Mesendoderm (in vitro differentiated cells): ENCODE measurements around the gene SRRD.

Experiments
- DNase-seq: peaks from one replicate; pipeline ENCODE4 v3.0.0; 2013
- H2AK5ac ChIP-seq: 2 replicates; pipeline ENCODE4 v1.6.1; 2013; ENCODE audit warnings: low read length, inconsistent platforms
- H2BK120ac ChIP-seq: 2 replicates; pipeline ENCODE4 v1.6.1; 2013; ENCODE audit warnings: low read depth, mild to moderate bottlenecking, low read length, moderate library complexity, mixed read lengths
- H2BK15ac ChIP-seq: replicated peaks from 2 replicates; pipeline ENCODE4 v1.6.1; 2013; ENCODE audit warnings: low read depth, mild to moderate bottlenecking, moderate library complexity
- H2BK5ac ChIP-seq: 2 replicates; pipeline ENCODE4 v1.6.1; 2013; ENCODE audit warnings: low read length, inconsistent platforms
- H3K18ac ChIP-seq: 2 replicates; pipeline ENCODE4 v1.6.1; 2013; ENCODE audit warnings: mild to moderate bottlenecking, low read length, mixed read lengths
- H3K23ac ChIP-seq: one replicate; pipeline ENCODE4 v1.6.1; 2013; ENCODE audit warnings: low read length
- H3K27ac ChIP-seq: 2 replicates; pipeline ENCODE4 v1.5.1; 2013; ENCODE audit warnings: low read depth, mild to moderate bottlenecking, inconsistent platforms, low read length, moderate library complexity
- H3K27me3 ChIP-seq: 2 replicates; pipeline ENCODE4 v1.6.1; 2013; ENCODE audit warnings: low read length, control low read depth, mild to moderate bottlenecking, inconsistent platforms; ENCODE audit not compliant: insufficient read depth, poor library complexity
- H3K36me3 ChIP-seq: 2 replicates; pipeline ENCODE4 v1.6.1; 2013; ENCODE audit warnings: low read length, inconsistent platforms; ENCODE audit not compliant: control insufficient read depth, insufficient read depth
- H3K4ac ChIP-seq: one replicate; pipeline ENCODE4 v1.6.1; 2013; ENCODE audit warnings: low read depth, mild to moderate bottlenecking, low read length, moderate library complexity
- H3K4me1 ChIP-seq: 2 replicates; pipeline ENCODE4 v1.6.1; 2013; ENCODE audit warnings: low read depth, low read length, inconsistent platforms; ENCODE audit not compliant: control insufficient read depth
- H3K4me2 ChIP-seq: 2 replicates; pipeline ENCODE4 v1.6.1; 2013; ENCODE audit warnings: low read length
- H3K4me3 ChIP-seq: 2 replicates; pipeline ENCODE4 v1.5.1; 2013; ENCODE audit warnings: mild to moderate bottlenecking, low read length
- H3K56ac ChIP-seq: one replicate; pipeline ENCODE4 v1.6.1; 2013; ENCODE audit warnings: low read length
- H3K79me1 ChIP-seq: 2 replicates; pipeline ENCODE4 v1.6.1; 2013; ENCODE audit warnings: low read length, inconsistent platforms
- H3K79me2 ChIP-seq: 2 replicates; pipeline ENCODE4 v1.6.1; 2013; ENCODE audit warnings: mild to moderate bottlenecking, low read length; ENCODE audit not compliant: control insufficient read depth, insufficient read depth
- H3K9ac ChIP-seq: 2 replicates; pipeline ENCODE4 v1.6.1; 2013; ENCODE audit warnings: low read length, inconsistent platforms
- H4K5ac ChIP-seq: one replicate; pipeline ENCODE4 v1.6.1; 2013; ENCODE audit warnings: low read length
- H4K8ac ChIP-seq: one replicate; pipeline ENCODE4 v1.6.1; 2013; ENCODE audit warnings: low read depth, mild to moderate bottlenecking, control low read depth, low read length, moderate library complexity
- WGBS: extraction: QIAGEN DNeasy Blood & Tissue Kit; methylation state at CpG from one replicate; pipeline ENCODE4 v1.1.7; 2013; ENCODE audit warnings: low lambda C conversion rate, missing lambda C conversion rate; ENCODE audit not compliant: insufficient coverage; ENCODE audit errors: extremely low coverage; 5-methylcytosine and 5-hydroxymethylcytosine counted together

Gene SRRD

GRCh38 chr22:26536056-26536761 lies 52.5 kb downstream of the SRRD start:
- no peak overlapping the region for H3K27ac ChIP-seq
- no peak overlapping the region for H3K56ac ChIP-seq
- H2BK120ac ChIP-seq: no peak overlapping the region
- no peak overlapping the region for H3K4me3 ChIP-seq
- H4K5ac ChIP-seq: no peak overlapping the region
- H3K9ac ChIP-seq: no peak overlapping the region
- no CpG with 5 or more reads among the region's 12 CpGs for WGBS
- no peak overlapping the region for H2BK15ac ChIP-seq
- H3K36me3 ChIP-seq: peaks cover 18% of the 10 kb centered on the region
- H3K79me1 ChIP-seq: peaks cover 17% of the 10 kb centered on the region
- no peak overlapping the region for H3K4ac ChIP-seq
- H3K79me2 ChIP-seq: no peaks in the 10 kb centered on the region
- no peak overlapping the region for H4K8ac ChIP-seq
- no peak overlapping the region for H3K23ac ChIP-seq
- H3K4me2 ChIP-seq: no peak overlapping the region
- no peak for DNase-seq
- H2BK5ac ChIP-seq: no peak overlapping the region
- no peak overlapping the region for H2AK5ac ChIP-seq
- no peak overlapping the region for H3K18ac ChIP-seq
- H3K4me1 ChIP-seq: no peaks in the 10 kb centered on the region
- H3K27me3 ChIP-seq: no peaks in the 10 kb centered on the region

DNA sequence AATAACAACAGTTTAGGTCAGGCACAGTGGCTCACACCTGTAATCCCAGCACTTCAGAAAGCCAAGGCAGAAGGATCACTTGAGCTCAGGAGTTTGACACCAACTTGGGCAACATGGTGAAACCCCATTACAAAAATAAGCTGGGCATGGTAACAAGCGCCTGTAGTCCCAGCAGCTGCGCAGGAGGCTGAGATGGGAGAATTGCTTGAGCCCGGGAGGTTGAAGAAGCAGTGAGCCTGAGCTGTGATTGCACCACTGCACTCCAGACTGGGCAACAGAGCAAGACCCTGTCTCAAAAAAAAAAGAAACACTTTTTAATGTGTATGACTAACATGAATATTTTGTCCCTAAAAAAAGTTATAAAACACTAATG lies 53.1 kb downstream of the SRRD start:
- Histone ChIP-seq H3K79me2 (peaks cover 3% of the 10 kb centered on the region), H3K4ac (no peak overlapping the region), H3K4me2 (no peak overlapping the region), H4K8ac (no peak overlapping the region), H3K79me1 (peaks cover 17% of the 10 kb centered on the region), H2BK120ac (no peak overlapping the region), H2BK15ac (no peak overlapping the region), H3K9ac (no peak overlapping the region), H3K56ac (no peak overlapping the region), H3K27ac (no peak overlapping the region), H4K5ac (no peak overlapping the region), H3K4me1 (no peaks in the 10 kb centered on the region), H3K23ac (no peak overlapping the region), H3K36me3 (peaks cover 14% of the 10 kb centered on the region), H2BK5ac (no peak overlapping the region), H2AK5ac (no peak overlapping the region), H3K18ac (no peak overlapping the region), H3K4me3 (no peak overlapping the region), H3K27me3 (no peaks in the 10 kb centered on the region)
- no CpG with 5 or more reads among the region's 3 CpGs for WGBS
- no peak for DNase-seq

- WGBS: no CpG with 5 or more reads among the region's 2 CpGs
- no peaks in the 10 kb centered on the region for H3K4me1 ChIP-seq
- no peak overlapping the region for H4K5ac ChIP-seq
- no peak overlapping the region for H3K9ac ChIP-seq
- H3K36me3 ChIP-seq: peaks cover 18% of the 10 kb centered on the region
- no peak overlapping the region for H2AK5ac ChIP-seq
- H3K27ac ChIP-seq: no peak overlapping the region
- DNase-seq: no peak
- H2BK15ac ChIP-seq: no peak overlapping the region
- no peak overlapping the region for H3K4ac ChIP-seq
- H3K79me2 ChIP-seq: peaks cover 21% of the 10 kb centered on the region
- H2BK120ac ChIP-seq: no peak overlapping the region
- no peak overlapping the region for H4K8ac ChIP-seq
- no peak overlapping the region for H3K18ac ChIP-seq
- no peaks in the 10 kb centered on the region for H3K27me3 ChIP-seq
- H3K4me3 ChIP-seq: no peak overlapping the region
- H3K23ac ChIP-seq: no peak overlapping the region
- H2BK5ac ChIP-seq: no peak overlapping the region
- H3K4me2 ChIP-seq: no peak overlapping the region
- H3K56ac ChIP-seq: no peak overlapping the region
- H3K79me1 ChIP-seq: peaks cover 28% of the 10 kb centered on the region
These were observed 56.4 kb downstream of the SRRD start for GRCh38 chr22:26540119-26540518.

DNA sequence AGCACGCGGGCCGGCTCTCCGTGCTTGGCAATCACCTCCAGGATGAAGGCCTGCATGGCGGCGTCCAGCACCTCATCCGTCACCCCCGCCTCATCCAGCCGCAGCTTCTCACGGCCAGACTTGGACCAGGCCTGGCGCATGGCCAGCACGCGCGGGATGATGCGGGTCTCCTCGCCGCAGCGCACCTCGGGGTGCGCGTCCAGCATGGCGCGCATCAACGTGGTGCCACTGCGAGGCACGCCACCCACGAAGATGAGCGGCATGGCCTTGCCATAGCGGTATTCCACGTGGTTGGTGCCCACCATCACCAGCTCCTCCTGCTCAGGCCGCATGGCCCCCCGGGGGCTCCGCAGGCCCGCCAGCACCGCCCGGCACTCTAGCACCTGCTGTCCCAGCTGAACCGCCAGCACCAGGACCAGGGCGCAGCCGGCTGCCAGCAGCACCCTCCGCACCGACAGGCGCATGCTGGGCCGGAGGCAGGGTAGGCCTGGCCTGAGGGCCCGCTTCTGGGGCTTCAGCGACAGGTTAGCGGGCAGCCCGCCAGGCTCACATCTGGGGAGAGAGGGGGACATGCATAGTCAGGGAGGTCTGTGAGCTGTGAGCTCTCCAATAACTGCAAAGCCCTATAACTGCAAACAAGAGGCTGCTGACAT lies 57.6 kb downstream of the SRRD start:
- Histone ChIP-seq H2BK120ac (no peak overlapping the region), H2BK15ac (no peak overlapping the region), H2AK5ac (no peak overlapping the region), H3K36me3 (peaks cover 17% of the 10 kb centered on the region), H3K79me2 (peaks cover 30% of the 10 kb centered on the region), H3K4me1 (no peaks in the 10 kb centered on the region), H3K79me1 (peaks cover 30% of the 10 kb centered on the region), H3K27me3 (no peaks in the 10 kb centered on the region), H3K23ac (no peak overlapping the region), H4K5ac (no peak overlapping the region), H3K56ac (no peak overlapping the region), H3K9ac (no peak overlapping the region), H4K8ac (no peak overlapping the region), H3K4me3 (no peak overlapping the region), H2BK5ac (no peak overlapping the region), H3K18ac (no peak overlapping the region), H3K27ac (no peak overlapping the region), H3K4ac (no peak overlapping the region), H3K4me2 (no peak overlapping the region)
- WGBS: no CpG with 5 or more reads among the region's 47 CpGs
- no peak for DNase-seq

DNA sequence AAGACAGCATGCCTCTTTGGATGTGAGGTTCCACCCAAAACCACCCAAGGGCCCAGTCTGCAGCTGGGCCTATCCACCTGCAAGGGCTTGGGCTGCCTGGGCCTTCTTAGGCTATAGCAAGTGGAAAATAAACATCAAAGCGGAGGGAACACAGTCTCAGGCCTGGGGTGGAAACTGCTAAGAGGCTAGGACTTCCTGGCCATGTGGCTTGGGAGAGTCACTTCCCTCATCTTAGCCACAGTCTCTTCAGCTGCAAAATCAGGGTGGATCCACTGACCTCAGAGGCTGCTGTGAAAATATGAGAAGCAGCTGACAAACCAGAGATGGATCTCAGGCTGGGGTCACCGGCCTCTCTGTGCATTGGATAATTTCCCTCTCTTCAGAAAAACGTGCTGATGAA lies 59.2 kb downstream of the SRRD start:
- H4K5ac ChIP-seq: no peak overlapping the region
- no peak overlapping the region for H4K8ac ChIP-seq
- H3K56ac ChIP-seq: no peak overlapping the region
- WGBS: no CpG with 5 or more reads among the region's 3 CpGs
- H3K23ac ChIP-seq: no peak overlapping the region
- H2BK5ac ChIP-seq: no peak overlapping the region
- H3K27ac ChIP-seq: no peak overlapping the region
- H3K9ac ChIP-seq: no peak overlapping the region
- H2BK120ac ChIP-seq: no peak overlapping the region
- no peak overlapping the region for H2AK5ac ChIP-seq
- peaks cover 15% of the 10 kb centered on the region for H3K36me3 ChIP-seq
- no peaks in the 10 kb centered on the region for H3K27me3 ChIP-seq
- no peaks in the 10 kb centered on the region for H3K4me1 ChIP-seq
- H3K18ac ChIP-seq: no peak overlapping the region
- no peak overlapping the region for H3K4ac ChIP-seq
- no peak overlapping the region for H3K4me3 ChIP-seq
- no peak overlapping the region for H2BK15ac ChIP-seq
- peaks cover 31% of the 10 kb centered on the region for H3K79me1 ChIP-seq
- no peak overlapping the region for H3K4me2 ChIP-seq
- no peak for DNase-seq
- H3K79me2 ChIP-seq: peaks cover 45% of the 10 kb centered on the region
